Tibial nerve (tissue), 4 donors: Measurements from ENCODE around the gene TIMM21.

ENCODE experiments used
- EP300 ChIP-seq, 2 donors: sonication (generic); formaldehyde crosslinking; IDR thresholded peaks; one replicate each; pipeline ENCODE4 v1.6.1; 2017; ENCODE audit warnings: antibody characterized with exemption in 2 of 2, mild to moderate bottlenecking in 1 of 2
- POLR2A ChIP-seq, 2 donors: fragments of 450-650 bp; IDR thresholded peaks; one replicate each; pipeline ENCODE4 v1.6.1; 2017; ENCODE audit warnings: antibody characterized with exemption in 2 of 2, mild to moderate bottlenecking in 2 of 2, moderate library complexity in 2 of 2
- TF ChIP-seq, protein P1 (sequence below), 5 experiments: fragments of 200-600 bp in 3 of 5; fragments of 450-650 bp in 2 of 5; sonication (generic) in 3 of 5; IDR thresholded peaks; one replicate each; pipeline ENCODE4 v1.5.1; 2016 to 2019; ENCODE audit warnings: antibody characterized with exemption in 5 of 5, mild to moderate bottlenecking in 3 of 5, moderate library complexity in 2 of 5

DNA sequence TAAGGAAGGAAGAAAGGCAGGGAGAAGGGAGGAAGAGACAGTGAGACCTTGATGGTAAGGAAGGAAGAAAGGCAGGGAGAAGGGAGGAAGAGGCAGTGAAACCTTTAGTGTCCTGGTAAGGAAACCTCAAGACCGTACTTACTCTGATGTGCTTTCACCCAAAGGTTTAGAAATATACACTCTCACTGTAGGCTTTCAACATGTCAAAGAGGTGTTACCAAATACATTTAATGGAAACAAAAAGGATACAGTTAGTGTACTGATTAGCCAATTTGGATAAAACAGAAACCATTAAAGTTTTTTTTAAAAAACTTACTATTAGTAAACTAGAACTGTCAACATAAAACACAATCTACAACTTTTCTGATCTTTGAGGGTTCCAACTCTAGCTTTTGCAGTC lies 7.7 kb upstream of the TIMM21 start:
- TF ChIP-seq, protein P1, sequence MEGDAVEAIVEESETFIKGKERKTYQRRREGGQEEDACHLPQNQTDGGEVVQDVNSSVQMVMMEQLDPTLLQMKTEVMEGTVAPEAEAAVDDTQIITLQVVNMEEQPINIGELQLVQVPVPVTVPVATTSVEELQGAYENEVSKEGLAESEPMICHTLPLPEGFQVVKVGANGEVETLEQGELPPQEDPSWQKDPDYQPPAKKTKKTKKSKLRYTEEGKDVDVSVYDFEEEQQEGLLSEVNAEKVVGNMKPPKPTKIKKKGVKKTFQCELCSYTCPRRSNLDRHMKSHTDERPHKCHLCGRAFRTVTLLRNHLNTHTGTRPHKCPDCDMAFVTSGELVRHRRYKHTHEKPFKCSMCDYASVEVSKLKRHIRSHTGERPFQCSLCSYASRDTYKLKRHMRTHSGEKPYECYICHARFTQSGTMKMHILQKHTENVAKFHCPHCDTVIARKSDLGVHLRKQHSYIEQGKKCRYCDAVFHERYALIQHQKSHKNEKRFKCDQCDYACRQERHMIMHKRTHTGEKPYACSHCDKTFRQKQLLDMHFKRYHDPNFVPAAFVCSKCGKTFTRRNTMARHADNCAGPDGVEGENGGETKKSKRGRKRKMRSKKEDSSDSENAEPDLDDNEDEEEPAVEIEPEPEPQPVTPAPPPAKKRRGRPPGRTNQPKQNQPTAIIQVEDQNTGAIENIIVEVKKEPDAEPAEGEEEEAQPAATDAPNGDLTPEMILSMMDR (IDR thresholded peaks at IDR 0.05), result no peak
- TF ChIP-seq POLR2A (IDR thresholded peaks at IDR 0.05), result no peak
- no peak for TF ChIP-seq EP300 (IDR thresholded peaks at IDR 0.05)
